K562 (cell line): ENCODE measurements around the gene RESF1. TPM values are rescaled to one million over a fixed set of nuclear protein-coding genes. Genes with fewer than 3 reads are reported as not detected.

ENCODE experiments used
- ATAC-seq: fragments of 200-7000 bp; cut with Tn5 transposase; 3 replicates; pipeline ENCODE4 v1.9.1; 2020; ENCODE audit warnings: moderate library complexity
- BruUV-seq: library from RNA; stranded (reverse); fragments of 400-500 nt; replicated peaks from 2 replicates; lab custom pipeline; 2021; lab: Mats Ljungman, UMichigan
- CTCF ChIA-PET: fragments of 300-600 bp; formaldehyde crosslinking; extraction: SDS; loops from one replicate; lab custom pipeline; 2021; ENCODE audit warnings: low intra/inter-chr PET ratio; lab: Yijun Ruan, JAX
- POLR2A ChIA-PET: fragments of 300-600, 350-650 bp; sonication (Branson Sonifier 250); formaldehyde crosslinking; extraction: SDS; loops from one replicate; lab custom pipeline; 2021; ENCODE audit warnings: antibody characterized with exemption, inconsistent platforms; lab: Yijun Ruan, JAX
- DNase-seq, 4 experiments: peaks; one replicate each; pipeline versions ENCODE4 v3.0.0 to v3.0.0-alpha.2; 2011 to 2018; ENCODE audit warnings: low spot score in 3 of 4, mixed read lengths in 3 of 4; ENCODE audit errors: extremely low read depth in 1 of 4
- FAIRE-seq: peaks from 2 replicates; lab custom pipeline; 2011; peaks lifted over from hg19 to GRCh38; lab: Jason Lieb, UNC
- H2AFZ ChIP-seq: 2 replicates; pipeline ENCODE4 v1.6.0; 2011; ENCODE audit warnings: low read depth, low read length, control low read depth, inconsistent platforms
- H3K27ac ChIP-seq: fragments of 200-600 bp; 3 replicates; pipeline ENCODE4 v1.8.0; 2011; ENCODE audit warnings: low read depth, mild to moderate bottlenecking, control low read depth, inconsistent platforms, low read length, moderate library complexity, mixed read lengths; ENCODE audit errors: extremely low read depth
- H3K27me3 ChIP-seq, 2 experiments: fragments of 300-600 bp in 1 of 2; 2 replicates in 1 of 2; 3 replicates in 1 of 2; pipeline versions ENCODE4 v1.6.0 to v1.8.0; 2011; ENCODE audit warnings: inconsistent platforms in 2 of 2, low read length in 2 of 2, mild to moderate bottlenecking in 1 of 2, mixed read lengths in 1 of 2, moderate library complexity in 1 of 2; ENCODE audit not compliant: control insufficient read depth in 2 of 2, insufficient read depth in 2 of 2
- H3K36me3 ChIP-seq: fragments of 300-600 bp; 3 replicates; pipeline ENCODE4 v1.8.0; 2011; ENCODE audit warnings: mild to moderate bottlenecking, low read length, inconsistent platforms; ENCODE audit not compliant: control insufficient read depth, insufficient read depth
- H3K4me1 ChIP-seq, 2 experiments: fragments of 200-600 bp in 1 of 2; replicated peaks in 1 of 2; 2 replicates in 1 of 2; 3 replicates in 1 of 2; pipeline versions ENCODE4 v1.5.1 to v1.8.0; 2011; ENCODE audit warnings: inconsistent platforms in 2 of 2, low read length in 2 of 2, mild to moderate bottlenecking in 1 of 2, mixed read lengths in 1 of 2, moderate library complexity in 1 of 2; ENCODE audit not compliant: control insufficient read depth in 2 of 2, insufficient read depth in 2 of 2
- H3K4me2 ChIP-seq: 2 replicates; pipeline ENCODE4 v1.6.1; 2011; ENCODE audit warnings: low read length, control low read depth, inconsistent platforms, mixed read lengths; ENCODE audit not compliant: insufficient read depth
- H3K4me3 ChIP-seq: fragments of 200-600 bp; sonication (generic), shearing (Covaris generic); 2 replicates; pipeline ENCODE4 v1.5.1; 2016; ENCODE audit warnings: control low read depth, inconsistent platforms
- H3K79me2 ChIP-seq: fragments of 200-600 bp; 3 replicates; pipeline ENCODE4 v1.8.0; 2011; ENCODE audit warnings: low read length, inconsistent platforms; ENCODE audit not compliant: control insufficient read depth, insufficient read depth
- H3K9ac ChIP-seq, 2 experiments: 2 replicates each; pipeline versions ENCODE4 v1.6.0 to v1.6.1; 2011; ENCODE audit warnings: low read depth in 2 of 2, low read length in 2 of 2, control low read depth in 1 of 2, inconsistent platforms in 1 of 2, mild to moderate bottlenecking in 1 of 2, mixed read lengths in 1 of 2; ENCODE audit not compliant: insufficient read depth in 1 of 2
- H3K9me1 ChIP-seq: one replicate; pipeline ENCODE4 v1.6.0; 2011; ENCODE audit warnings: inconsistent platforms, mild to moderate bottlenecking, low read length, moderate library complexity; ENCODE audit not compliant: control insufficient read depth, insufficient read depth
- H3K9me3 ChIP-seq: replicated peaks from 2 replicates; pipeline ENCODE4 v1.5.1; 2011; ENCODE audit warnings: low read depth, low read length, inconsistent platforms; ENCODE audit not compliant: control insufficient read depth, insufficient read depth
- H4K20me1 ChIP-seq: replicated peaks from 2 replicates; pipeline ENCODE4 v1.6.1; 2011; ENCODE audit warnings: low read length, inconsistent platforms, mixed read lengths; ENCODE audit not compliant: control insufficient read depth, insufficient read depth
- CTBP1 ChIP-seq: fragments of 450-650 bp; IDR thresholded peaks from 2 replicates; pipeline ENCODE4 v1.6.1; 2016; ENCODE audit warnings: borderline replicate concordance
- CTCFL ChIP-seq: IDR thresholded peaks from 2 replicates; pipeline ENCODE4 v1.6.1; 2011; ENCODE audit warnings: borderline replicate concordance, low read depth, mild to moderate bottlenecking, moderate library complexity, low read length; ENCODE audit not compliant: insufficient read depth, poor library complexity, severe bottlenecking
- EP400 ChIP-seq: fragments of 450-650 bp; IDR thresholded peaks from 2 replicates; pipeline ENCODE4 v1.6.1; 2017; ENCODE audit warnings: antibody characterized with exemption, mild to moderate bottlenecking, moderate library complexity
- KDM4B ChIP-seq, 2 experiments: fragments of 450-650 bp in 1 of 2; sonication (generic) in 1 of 2; IDR thresholded peaks; 2 replicates each; pipeline ENCODE4 v1.6.1; 2016 to 2017; ENCODE audit warnings: borderline replicate concordance in 2 of 2, antibody characterized with exemption in 1 of 2, low read depth in 1 of 2, mild to moderate bottlenecking in 1 of 2
- SAP30 ChIP-seq: fragments of 200-600 bp; sonication (generic); IDR thresholded peaks from 2 replicates; pipeline ENCODE4 v1.6.1; 2012; ENCODE audit warnings: borderline replicate concordance, low read depth, mild to moderate bottlenecking, moderate library complexity, low read length, control low read depth, inconsistent platforms; ENCODE audit not compliant: insufficient read depth, poor library complexity, severe bottlenecking
- U2AF2 ChIP-seq: fragments of 200-400 bp; formaldehyde crosslinking; optimal IDR thresholded peaks from 2 replicates; pipeline ENCODE3; 2017; ENCODE audit warnings: low read depth, mild to moderate bottlenecking, low read length
- ZNF253 ChIP-seq: fragments of 250-450 bp; sonication (Bioruptor Pico); conservative IDR thresholded peaks from 2 replicates; pipeline ENCODE4 v1.6.1; 2021; ENCODE audit warnings: mild to moderate bottlenecking
- WGBS: fragments of 100-300 bp; shearing (Covaris generic); methylation state at CpG from one replicate; pipeline ENCODE4 v1.1.6; 2016; ENCODE audit warnings: low coverage, mixed read lengths; ENCODE audit not compliant: insufficient coverage; ENCODE audit errors: missing lambda C conversion rate; 5-methylcytosine and 5-hydroxymethylcytosine counted together
- in situ Hi-C: fragments of 300-500 bp; cut with MboI; formaldehyde crosslinking; loops from 4 replicates; pipeline ENCODE4 v1.15.0; 2018; ENCODE audit warnings: inconsistent platforms, mixed read lengths
- intact Hi-C: fragments of 100-400 bp; cut with micrococcal nuclease; formaldehyde crosslinking; loops from 2 replicates; pipeline ENCODE4 v1.14.2; 2022
- polyA plus RNA-seq, 8 experiments: library from polyadenylated mRNA; depleted of rRNA in 4 of 8; stranded (reverse) in 5 of 8; unstranded in 3 of 8; fragments of >200 nt; fragmentation: Nextera tagmentation in 2 of 8; fragmentation: Illumina TruSeq in 1 of 8; extraction: Ambion mirVana in 2 of 8; extraction: Trizol in 1 of 8; gene quantifications; 2 replicates each; pipeline versions ENCODE4 v1.2.1 to v1.2.3, GENCODE V29; 2011 to 2014; ENCODE audit warnings: inconsistent platforms in 1 of 8, missing spikeins in 1 of 8
- total RNA-seq, 7 experiments: library from RNA; depleted of rRNA in 6 of 7; stranded (reverse); fragments of >200 nt in 6 of 7; fragmentation: Illumina TruSeq in 2 of 7; extraction: Trizol in 2 of 7; gene quantifications; 2 replicates each; pipeline versions ENCODE4 v1.2.1 to v1.2.3, GENCODE V29; 2011 to 2021; ENCODE audit warnings: low replicate concordance in 1 of 7
- TF ChIP-seq, protein P1 (sequence below), 2 experiments: fragments of 450-650 bp; IDR thresholded peaks; 2 replicates each; pipeline ENCODE4 v1.6.1; 2018; ENCODE audit warnings: mild to moderate bottlenecking in 2 of 2, low read depth in 1 of 2; ENCODE audit not compliant: partially characterized antibody in 2 of 2
- TF ChIP-seq, protein P2 (sequence below): sonication (generic); formaldehyde crosslinking; IDR thresholded peaks from 2 replicates; pipeline ENCODE4 v1.8.1; 2023; ENCODE audit warnings: mild to moderate bottlenecking, missing genetic modification reagents

Gene RESF1
- total and polyA plus RNA-seq, 9 of the 15 experiments (the other 6 are each of a cell fraction or from before 2014, with no cell fraction given) = 21.5 to 121 (median 53.6) TPM

DNA sequence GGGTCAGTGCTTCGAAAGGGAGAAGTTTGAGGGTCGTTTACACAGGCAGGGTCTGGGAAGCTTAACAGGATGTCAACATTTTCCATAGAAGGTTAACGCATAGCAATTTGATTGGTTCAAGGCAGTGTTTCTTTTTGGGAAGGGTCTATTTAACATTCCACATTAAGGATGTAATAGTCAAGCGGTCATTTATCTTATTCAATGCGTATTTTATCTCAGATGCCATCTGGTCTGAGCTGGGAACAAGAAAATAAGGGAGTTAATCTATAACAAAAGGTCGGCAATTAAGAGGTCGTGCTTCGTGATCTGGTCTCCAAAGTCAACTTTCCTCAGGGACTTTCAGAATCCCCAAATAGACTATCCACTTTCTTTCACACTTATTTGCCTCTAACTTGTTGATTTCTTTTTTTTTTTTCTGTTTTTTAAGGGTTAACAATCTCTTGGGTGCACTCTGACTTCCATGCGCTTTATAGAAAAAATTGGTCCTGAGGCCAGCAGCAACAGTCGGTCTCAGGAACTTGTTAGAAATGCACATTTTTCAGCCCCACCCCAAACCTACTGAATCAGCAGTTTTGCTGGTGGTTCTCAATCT is 550 bp upstream of the RESF1 start (continued):
- TF ChIP-seq CTBP1 = no peak
- TF ChIP-seq EP400 = no peak; the same call in 1 of the 2 replicates
- TF ChIP-seq, all 486 proteins: peak for 18

DNA sequence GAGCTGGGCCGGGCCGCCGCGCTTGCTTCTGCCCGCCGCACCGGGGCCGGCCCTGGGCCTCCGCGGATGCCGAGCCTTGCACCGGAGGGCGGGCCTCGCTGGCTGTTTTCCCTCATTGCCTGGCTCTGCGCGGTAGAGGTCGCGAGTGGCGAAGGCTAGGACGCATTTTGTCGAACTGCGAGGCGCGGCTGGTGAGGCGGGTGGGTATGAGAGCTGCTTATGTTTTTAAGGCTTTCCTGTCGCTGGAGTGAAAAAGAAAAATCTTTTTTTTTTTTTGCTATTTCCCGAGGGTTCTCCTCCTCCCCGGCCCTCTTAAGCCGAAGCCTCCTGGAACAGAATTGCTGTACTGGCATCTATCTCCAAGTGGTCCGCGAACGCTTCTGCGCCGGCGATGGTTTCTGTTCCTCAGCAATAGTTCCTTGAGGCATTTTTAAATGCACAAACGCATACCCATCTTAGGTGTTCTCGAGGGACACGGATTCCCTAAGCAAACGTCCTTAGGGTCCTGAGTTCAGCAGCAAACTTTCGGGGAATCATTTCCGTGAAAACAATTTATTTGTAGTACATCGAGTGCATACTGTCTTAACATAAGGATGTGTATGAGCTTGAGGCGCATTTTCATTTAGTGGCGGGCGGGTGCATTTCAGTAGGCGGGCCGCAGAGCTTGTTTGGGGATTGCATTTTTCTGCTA is 631 bp downstream of the RESF1 start:
- ChIA-PET POLR2A (interaction anchor here (0.6 to 1.9 kb wide), 8 partner anchors 10 to 300 kb away, joined by 3 to 9 read pairs (median 4); partner anchors contain the start of gene ETFBKMT), CTCF (interaction anchor here (0.6 kb wide), 2 partner anchors 143 to 352 kb away, joined by 3 read pairs; no protein-coding TSS in a partner anchor)
- ATAC-seq = peak; percentile 75
- peak in 2 of 4 experiments; percentile 59 to 82 for DNase-seq
- FAIRE-seq = peak; percentile 6
- 0 out of 2 replicates have a peak, but pooled peaks cover 10% of the 10 kb centered on the region for H3K9me3 ChIP-seq
- H3K79me2 ChIP-seq = peaks cover 63% of the 10 kb centered on the region
- H3K4me2 ChIP-seq = peak overlapping the region; percentile 88
- peak overlapping the region; percentile 62 for H3K4me3 ChIP-seq
- in situ Hi-C loops = no loop called here
- H2AFZ ChIP-seq = peak overlapping the region; percentile 88
- peak overlapping the region; percentile 90 for H3K27ac ChIP-seq
- intact Hi-C loops = loop anchor here (1.0 to 10.0 kb wide), 5 partner anchors 40 to 352 kb away; partner anchors contain the start of gene ETFBKMT
- peaks cover 17 to 21% of the 10 kb centered on the region in 2 experiments; a peak in 4 of 5 replicates for H3K4me1 ChIP-seq
- no peaks in the 10 kb centered on the region for H4K20me1 ChIP-seq
- peaks cover 42% of the 10 kb centered on the region for H3K36me3 ChIP-seq
- WGBS = under 1% methylated on average over 44 of the region's 47 CpGs
- peak overlapping the region; percentile 75 to 95 for H3K9ac ChIP-seq
- no TSS peak for BruUV-seq
- no peaks in the 10 kb centered on the region for H3K27me3 ChIP-seq
- no peaks in the 10 kb centered on the region for H3K9me1 ChIP-seq
- peak; percentile 2 for TF ChIP-seq SAP30
- TF ChIP-seq, protein P1, sequence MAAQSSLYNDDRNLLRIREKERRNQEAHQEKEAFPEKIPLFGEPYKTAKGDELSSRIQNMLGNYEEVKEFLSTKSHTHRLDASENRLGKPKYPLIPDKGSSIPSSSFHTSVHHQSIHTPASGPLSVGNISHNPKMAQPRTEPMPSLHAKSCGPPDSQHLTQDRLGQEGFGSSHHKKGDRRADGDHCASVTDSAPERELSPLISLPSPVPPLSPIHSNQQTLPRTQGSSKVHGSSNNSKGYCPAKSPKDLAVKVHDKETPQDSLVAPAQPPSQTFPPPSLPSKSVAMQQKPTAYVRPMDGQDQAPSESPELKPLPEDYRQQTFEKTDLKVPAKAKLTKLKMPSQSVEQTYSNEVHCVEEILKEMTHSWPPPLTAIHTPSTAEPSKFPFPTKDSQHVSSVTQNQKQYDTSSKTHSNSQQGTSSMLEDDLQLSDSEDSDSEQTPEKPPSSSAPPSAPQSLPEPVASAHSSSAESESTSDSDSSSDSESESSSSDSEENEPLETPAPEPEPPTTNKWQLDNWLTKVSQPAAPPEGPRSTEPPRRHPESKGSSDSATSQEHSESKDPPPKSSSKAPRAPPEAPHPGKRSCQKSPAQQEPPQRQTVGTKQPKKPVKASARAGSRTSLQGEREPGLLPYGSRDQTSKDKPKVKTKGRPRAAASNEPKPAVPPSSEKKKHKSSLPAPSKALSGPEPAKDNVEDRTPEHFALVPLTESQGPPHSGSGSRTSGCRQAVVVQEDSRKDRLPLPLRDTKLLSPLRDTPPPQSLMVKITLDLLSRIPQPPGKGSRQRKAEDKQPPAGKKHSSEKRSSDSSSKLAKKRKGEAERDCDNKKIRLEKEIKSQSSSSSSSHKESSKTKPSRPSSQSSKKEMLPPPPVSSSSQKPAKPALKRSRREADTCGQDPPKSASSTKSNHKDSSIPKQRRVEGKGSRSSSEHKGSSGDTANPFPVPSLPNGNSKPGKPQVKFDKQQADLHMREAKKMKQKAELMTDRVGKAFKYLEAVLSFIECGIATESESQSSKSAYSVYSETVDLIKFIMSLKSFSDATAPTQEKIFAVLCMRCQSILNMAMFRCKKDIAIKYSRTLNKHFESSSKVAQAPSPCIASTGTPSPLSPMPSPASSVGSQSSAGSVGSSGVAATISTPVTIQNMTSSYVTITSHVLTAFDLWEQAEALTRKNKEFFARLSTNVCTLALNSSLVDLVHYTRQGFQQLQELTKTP (IDR thresholded peaks at IDR 0.05; ENCODE audit: low read depth in 1 of 2, partially characterized antibody in 2 of 2) = peak in 1 of 2 experiments; percentile 65
- no peak for TF ChIP-seq U2AF2
- no peak for TF ChIP-seq KDM4B (IDR thresholded peaks at IDR 0.05; ENCODE audit: borderline replicate concordance in 2 of 2, low read depth in 1 of 2)
- peak; percentile 37 for TF ChIP-seq CTCFL
- no peak for TF ChIP-seq ZNF253 (CRISPR knock-in tag)
- TF ChIP-seq, protein P2, sequence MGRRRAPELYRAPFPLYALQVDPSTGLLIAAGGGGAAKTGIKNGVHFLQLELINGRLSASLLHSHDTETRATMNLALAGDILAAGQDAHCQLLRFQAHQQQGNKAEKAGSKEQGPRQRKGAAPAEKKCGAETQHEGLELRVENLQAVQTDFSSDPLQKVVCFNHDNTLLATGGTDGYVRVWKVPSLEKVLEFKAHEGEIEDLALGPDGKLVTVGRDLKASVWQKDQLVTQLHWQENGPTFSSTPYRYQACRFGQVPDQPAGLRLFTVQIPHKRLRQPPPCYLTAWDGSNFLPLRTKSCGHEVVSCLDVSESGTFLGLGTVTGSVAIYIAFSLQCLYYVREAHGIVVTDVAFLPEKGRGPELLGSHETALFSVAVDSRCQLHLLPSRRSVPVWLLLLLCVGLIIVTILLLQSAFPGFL (CRISPR knock-in tag) = 0 out of 2 replicates have a peak, but pooled peaks have one; percentile 70
